SK-N-DZ (cell line): ENCODE data around the gene CALN1.

Experiments used
- DNase-seq: peaks from one replicate; pipeline ENCODE4 v3.0.0-alpha.2; 2015; ENCODE audit warnings: low spot score

CALN1 gene

DNA sequence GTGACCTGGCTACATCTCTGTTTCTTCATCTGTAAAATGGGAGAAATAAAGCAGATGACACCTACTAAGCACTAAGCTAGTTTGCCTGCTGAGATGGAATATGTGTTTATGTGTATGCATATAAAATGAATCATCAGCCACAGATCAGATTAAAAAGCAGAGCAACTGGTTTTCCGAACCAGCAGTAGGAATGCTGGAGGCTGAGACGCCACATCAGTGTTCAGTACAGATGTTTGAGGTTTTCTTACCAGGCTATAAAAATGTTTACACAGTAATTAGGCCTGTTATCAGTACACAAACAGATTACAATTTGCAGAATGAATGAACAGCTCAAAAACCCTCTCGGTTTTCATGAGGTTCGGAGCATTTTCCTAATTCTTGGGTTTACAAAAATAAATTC, 85.8 kb downstream of the CALN1 start:
- no peak for DNase-seq

DNA sequence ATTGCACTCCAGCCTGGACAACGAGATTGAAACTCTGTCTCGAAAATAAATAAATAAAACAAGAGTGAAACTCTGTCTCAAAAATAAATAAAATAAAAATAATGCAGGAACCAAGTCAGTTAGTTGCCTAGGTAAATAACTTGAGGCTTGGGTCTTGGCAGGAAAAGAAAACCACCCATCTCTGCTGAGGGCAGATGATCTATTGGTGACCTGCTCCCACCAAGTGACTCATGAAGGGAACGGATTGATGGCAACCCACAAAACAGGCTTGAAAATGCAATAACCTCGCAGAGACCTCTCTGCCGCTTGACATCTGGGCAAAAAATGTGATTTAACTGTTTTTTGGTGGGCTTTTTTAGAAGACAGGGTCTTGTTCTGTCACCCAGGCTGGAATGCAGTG, 86.6 kb downstream of the CALN1 start:
- no peak for DNase-seq

DNA sequence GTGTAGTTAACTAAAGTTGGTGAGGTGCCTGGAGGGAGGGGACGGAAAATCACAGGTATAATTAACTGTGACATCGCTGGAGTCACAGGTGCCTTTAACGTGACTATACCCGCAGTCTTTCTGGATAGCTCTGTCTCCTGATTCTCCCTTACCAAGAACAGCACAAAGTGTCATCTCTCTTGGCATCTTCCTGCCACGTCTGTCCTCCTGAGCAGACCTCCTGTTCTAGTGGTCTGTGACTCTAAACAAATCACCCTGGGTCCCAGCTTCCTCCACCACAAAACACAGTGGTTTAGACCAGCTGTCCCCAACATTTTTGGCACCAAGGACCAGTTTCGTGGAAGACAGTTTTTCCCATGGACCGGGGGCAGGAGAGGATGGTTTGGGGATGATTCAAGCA, 90.5 kb downstream of the CALN1 start:
- DNase-seq: no peak

DNA sequence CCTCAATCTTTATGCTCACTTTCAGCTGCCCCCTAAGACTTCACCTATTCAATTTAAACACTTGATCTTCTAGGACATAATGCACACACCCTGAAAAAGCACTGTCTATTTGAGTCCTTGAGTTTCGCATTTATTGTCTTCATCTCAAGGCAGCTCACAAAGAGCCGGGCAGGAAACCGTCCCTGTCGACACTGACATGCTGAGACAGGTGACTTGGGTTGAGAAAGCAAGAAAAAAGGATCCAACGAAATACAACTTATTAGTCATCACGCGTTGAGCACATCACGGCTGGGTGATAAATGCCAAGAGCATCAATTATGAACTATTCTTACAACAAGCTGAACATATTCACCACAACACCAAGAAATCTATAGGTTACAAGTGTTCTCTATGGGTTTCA, 91.1 kb downstream of the CALN1 start:
- no peak for DNase-seq

DNA sequence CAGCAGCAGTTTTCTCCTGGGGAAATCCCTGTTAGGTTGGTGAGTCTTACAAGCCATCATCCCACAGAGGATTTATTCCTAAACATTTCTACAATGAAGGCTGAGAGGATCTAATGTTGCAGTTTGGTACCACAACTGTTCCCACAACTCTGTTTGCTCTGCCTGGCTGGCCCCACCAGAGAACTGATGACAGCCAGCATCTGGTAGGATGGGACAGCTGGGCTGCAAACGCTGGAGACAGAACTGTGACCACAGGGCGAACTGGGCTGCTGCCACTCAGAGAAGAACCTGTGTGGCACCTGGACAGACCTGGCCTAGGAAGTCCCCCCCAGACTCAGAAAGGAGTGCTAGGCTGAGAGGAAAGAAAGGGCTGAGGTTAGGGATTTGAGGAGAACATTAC, 94.8 kb downstream of the CALN1 start:
- no peak for DNase-seq

DNA sequence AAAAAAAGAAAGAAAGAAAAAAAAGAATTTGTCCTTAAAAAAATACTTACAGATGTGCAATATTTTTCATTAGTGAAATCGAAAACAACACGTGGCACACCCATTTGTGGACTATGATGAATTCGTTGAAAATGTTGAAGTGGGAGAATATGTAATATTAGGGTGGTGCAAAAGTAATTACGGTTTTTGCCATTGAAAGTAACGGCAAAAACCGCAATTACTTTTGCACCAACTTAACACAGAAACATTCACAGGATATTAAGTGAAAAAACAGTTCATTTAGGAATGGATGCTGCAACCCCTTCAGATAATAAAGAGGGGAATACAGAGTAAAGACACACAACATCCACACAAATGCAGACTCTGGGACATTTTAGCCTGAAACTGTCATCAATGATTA, 96.0 kb downstream of the CALN1 start:
- DNase-seq: no peak

DNA sequence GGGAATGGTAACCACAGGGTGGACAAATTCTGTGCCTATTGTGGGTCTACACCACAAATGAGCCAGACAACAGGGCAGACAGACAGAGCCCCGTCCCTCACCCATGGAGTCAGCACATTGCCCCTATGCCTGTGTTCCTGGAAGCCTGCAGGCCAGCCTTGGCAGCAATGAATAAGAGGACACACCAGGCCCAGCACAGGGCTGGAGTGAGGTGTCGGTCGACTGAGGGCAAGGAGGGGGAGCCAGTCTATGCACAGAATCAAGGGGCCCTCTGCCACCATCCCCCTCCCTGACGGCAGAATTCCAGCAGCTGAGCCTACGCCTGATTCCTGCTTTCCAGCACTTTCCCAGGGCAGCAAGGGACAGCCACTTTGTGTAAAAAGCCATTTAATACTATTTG, 98.2 kb downstream of the CALN1 start:
- DNase-seq: no peak

DNA sequence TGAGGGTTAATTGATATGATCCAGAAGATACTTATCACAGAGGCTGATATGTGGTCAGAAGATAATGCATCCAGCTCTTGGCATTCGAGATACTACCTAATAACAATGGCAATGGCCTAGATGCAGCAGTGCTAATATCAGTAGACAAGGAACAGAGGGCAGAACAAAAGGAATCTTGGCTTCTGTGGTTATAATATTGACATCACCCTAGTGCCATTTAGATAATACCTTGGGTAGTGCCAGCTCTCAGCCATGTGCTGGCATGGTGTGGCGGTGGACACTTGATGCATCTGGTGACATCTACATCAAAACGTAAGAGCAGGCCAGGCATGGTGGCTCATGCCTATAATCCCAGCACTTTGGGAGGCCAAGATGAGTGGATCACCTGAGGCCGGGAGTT, 101.8 kb downstream of the CALN1 start:
- DNase-seq: no peak

DNA sequence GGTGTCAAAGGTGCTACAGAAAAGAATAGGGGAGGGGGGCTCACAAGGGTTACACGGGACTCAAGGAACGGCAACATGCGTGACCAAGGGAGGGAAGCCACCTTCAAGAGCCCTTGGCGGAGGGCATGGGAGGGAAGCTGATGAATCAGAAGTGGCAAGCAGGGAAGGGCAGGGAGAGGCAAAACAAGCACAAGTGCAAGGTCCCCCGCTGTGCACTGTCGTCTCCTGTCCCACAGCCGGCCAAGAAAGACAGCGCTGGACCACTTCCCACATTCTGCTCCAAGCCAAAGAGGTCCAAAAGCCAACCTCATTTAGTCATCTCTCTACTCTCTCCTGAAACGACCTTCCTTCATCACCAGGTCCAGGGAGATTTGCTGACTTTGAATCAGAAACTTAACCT, 102.7 kb downstream of the CALN1 start:
- DNase-seq: no peak

DNA sequence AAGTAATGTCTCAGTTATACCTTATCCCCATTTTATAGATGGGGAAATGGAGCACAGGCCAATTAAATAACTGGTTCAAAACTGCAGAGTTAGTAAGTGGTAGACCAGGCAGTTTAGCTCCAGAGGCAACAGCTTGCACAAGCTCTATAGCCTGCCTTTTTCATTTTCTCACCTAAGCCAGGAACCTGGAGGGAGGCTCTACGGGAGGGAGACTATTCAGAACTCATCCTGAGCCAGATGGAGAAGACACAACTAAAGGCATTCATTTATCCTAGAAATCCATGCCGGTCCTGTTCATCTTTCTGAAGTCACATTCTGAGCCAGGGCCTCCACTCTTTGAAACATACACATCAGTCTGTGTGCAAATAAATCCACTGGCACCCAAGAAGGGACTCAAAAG, 103.2 kb downstream of the CALN1 start:
- no peak for DNase-seq

DNA sequence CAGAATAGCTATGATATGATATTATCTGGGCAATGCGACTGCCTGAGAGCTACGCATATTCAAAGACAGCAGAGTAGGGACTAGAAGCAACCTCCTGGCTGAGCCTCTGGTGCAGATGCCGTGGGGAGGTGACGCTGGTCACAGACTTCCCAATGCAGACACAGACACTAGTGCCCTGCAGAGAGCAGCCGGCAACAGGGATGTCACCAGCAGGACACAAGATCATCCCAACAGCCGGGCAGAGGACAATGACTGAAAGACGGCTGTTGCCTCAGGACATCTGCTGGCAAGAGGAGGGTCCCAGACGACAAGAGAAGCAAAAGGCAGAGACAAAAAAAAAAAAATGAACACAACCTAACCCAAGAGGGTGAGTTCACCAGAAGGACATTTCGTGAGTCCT, 104.6 kb downstream of the CALN1 start:
- no peak for DNase-seq

DNA sequence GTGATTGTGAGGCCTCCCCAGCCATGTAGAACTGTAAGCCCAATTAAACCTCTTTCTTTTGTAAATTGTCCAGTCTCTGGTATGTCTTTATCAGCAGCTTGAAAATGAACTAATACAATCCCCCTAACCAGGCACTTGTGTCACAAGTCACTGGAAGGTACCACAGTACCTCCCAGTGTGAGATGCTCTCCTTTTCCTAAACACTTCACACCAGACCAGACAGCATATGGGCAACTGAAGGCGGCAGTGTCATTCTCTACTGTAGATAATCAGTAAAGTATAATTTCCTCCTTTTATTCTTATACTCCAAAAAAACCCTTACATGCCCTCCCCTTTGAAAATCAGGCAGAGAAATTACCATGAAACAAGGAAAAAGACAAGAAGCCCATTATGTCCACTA, 113.2 kb downstream of the CALN1 start:
- DNase-seq: no peak

DNA sequence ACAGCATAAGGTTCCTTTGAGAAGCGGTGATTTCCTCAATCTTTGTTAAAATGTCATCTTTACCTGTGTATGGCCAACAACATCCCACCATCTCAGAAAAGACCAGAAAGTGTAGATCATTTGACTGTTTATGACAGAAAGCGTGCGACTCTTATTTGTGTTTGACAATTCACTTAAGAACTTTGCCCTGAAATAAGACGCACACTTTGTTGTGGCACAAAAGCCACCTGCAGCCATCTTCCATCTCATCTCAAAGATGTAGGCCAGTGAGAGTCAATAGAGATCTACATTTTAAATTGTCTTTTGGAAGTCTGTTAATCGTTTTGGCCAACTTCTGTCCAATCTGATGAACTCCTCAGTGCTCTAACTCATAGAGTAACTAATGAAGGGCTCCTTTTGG, 114.0 kb downstream of the CALN1 start:
- DNase-seq: no peak

DNA sequence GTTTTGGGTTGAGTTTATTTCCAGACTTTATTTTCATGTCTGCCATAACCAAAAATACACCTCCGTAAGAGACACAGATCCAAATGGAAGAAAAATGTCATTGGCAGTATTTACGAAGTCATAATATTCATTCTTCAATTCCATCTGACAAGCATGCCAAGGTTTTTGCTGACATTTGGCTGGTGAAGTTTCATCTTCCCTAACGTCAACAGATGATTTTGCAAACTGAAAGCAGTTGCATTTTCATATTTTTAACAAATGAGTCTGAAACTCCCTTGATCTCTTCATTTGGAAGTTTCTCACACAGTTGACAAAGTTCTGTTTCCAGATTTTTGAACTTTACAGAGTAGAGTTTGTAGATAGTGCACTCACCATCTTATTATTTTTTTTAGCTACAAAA, 114.5 kb downstream of the CALN1 start:
- DNase-seq: no peak

DNA sequence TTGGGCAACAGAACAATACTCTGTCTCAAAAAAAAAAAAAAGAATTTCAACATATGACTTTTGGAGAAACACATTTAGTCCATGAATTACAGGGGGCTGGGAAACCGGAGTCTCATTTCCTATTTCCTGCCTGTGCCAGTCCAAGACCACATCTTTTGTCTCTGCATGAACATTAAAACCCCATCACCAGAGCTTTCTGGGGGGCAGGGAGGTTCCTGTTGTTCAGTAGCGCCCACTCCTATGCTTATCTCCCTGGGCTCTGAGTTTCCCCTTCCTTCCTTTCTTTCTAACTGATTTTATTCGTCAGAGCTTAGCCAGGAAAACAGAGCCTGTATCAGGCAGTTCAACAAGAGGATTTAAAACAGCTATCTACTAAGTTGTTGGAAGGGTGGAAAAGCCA, 119.3 kb downstream of the CALN1 start:
- DNase-seq: no peak

DNA sequence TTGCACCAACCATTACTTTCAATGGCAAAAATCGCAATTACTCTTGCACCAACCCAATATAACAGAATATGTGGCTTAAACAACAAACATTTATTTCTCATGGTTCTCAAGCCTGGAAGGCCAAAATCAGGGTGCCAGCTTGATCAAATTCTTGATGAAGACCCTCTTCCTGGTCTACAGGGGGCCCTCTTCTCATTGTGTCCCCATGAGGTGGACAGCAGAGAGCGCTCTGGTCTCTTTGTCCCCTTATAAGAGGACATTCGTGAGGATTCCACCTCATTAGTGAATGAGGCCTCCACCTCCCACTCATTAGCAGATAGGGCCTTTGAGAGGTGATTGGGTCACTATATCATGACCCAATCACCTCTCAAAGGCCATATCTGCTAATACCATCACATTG, 120.0 kb downstream of the CALN1 start:
- DNase-seq: no peak

DNA sequence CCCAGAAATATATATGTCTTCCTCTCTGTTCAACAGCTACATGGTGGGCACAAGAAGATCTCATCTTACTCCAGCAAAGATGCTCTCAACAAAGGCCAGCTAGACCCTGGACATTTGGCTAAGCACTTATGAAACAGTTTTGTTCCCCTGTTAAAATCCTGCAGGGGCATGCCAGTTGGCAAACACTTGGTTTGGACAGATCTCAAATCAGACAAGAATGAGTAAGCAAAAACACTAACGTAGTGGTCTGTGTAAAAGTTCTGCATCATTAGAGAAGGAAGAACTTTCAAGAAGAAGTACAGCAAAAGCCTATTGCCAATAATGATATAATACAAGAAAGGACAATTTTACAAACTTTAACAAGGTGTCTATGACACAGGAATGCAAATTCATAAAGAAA, 125.6 kb downstream of the CALN1 start:
- DNase-seq: no peak

DNA sequence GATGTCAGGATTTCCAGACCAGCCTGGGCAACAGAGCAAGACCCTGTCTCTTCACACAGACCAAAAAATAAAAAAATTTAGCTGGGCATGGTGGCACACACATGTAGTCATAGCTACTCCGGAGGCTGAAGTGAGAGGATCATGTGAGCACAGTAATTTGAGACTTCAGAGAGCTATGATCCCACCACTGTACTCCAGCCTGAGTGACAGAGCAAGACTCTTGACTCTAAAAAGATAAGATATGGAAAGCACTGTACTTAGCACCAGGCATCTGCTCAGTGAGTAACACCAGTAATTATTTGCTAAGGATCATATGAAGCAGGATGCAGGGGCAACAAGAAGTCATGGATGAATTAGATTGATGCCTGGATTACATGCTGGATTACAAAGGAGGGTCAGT, 128.8 kb downstream of the CALN1 start:
- DNase-seq: no peak

DNA sequence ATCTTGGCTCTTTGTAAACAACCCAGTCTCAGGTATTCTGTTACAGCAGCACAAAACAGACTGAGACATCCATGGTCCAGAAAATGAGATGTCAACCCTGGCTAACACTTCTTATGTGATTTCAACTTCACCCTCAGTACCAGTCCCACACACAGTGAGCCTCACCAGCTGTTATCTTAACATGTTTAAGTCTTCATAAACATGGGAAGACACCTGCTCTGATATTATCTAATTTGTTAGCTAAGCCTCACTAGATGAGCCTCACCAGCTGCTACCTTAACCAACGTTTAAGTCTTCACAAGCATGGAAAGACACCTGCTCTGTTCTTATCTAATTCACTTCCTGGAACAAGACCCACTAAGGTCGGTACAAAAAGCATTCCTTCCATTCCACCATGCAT, 130.8 kb downstream of the CALN1 start:
- DNase-seq: peak; percentile 58

DNA sequence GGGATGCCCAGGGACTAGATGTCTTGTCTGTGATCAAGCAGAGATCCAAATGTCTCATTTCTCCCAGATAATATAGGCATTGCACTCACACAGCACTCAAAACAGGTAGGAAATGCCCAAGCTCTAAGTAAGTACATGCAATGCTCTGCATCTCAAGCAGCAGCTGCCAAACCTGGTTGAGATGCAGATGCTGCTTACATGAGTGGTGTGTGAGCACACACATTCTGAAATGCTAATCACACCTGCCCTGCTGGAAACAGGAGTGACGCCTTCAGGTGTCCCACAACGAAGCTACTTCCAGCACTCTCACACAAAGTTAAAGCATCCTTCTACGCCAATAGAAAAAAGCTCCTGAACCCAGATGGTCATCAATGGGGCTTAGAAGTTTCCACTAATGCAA, 132.9 kb downstream of the CALN1 start:
- DNase-seq: no peak

DNA sequence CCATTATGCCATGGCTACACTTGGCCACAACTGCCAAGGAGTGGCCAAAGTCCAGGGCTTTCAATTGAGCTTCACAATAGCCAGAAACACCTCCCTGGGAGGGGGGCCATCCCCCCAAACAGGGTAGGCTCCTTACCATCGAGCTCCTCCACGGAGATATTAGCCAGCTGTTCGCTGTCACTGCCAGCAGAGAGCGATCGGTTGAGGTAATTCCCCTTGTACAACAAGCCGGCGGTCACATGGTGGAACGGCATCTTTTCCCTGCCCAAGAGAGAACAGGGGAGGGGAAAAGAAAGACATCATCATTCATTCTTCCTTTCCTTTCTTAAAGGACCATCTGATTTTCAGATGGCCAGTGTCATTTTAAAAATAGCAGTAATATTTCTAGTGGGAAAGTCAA, 133.6 kb downstream of the CALN1 start:
- DNase-seq: no peak

DNA sequence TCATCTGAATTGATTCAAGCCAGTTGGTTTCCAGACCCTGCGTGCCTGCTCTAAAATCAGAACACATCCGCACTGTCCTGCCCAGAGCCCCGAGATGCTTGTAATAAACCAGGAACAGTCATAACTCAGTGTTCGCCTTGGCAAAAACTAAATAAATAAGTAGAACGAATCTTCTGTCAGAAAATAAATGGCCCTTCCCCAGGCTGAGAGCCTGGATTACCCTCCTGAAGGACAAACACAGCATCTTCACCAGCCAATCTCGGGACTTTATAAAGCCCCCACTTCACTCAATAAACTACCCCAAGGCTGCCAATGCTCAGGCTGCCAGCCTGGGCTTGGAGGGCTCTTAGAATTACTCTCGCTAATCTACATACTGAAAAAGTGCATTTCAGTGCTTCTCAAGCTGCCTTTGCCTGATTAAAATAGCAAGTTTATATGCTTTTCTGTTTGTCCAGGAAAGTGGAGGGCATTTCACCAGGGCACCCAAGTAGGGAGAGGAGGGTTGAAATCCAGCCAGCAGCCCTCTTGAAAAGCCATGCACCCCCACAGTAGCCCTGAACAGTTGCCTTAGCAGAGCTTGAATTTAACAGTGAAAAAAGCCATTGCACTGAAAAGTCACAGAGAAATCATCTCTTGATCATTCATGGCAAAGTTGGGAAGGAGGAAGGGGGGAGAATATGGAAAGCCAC, 136.6 kb downstream of the CALN1 start:
- no peak for DNase-seq

DNA sequence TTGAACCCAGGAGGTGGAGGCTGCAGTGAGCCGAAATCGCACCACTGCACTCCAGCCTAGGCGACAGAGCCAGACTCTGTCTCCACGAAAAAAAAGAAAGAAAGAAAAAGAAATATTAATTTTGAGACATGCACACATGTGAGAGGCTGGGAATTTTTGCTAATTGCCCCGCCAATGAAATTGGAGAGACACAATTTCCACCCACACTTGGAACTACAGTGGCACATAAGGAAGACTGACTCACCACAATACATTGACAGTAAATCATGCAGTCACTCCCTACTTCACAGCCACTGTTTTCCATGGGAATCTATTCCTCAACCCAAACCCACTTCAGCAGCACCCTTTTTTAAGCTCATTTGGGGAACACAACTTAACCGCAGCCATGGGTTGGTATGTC, 139.7 kb downstream of the CALN1 start:
- no peak for DNase-seq

DNA sequence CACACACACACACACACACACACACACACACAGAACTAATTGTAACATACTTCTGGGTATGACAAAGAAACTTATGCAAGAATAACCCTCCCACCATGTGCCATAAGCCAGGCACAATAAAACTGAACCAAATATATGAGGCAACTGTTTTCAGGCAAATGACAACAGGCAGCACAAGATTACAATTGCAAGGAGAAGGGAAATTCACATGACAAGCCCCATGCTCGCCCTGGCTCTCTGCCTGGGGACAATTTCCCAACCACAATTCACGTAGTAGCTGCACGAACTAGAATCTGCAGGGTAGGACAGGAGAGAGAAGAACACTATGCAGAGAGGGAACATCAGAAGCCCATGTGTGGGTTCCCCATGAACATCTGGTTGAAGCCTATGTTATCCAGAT, 143.3 kb downstream of the CALN1 start:
- no peak for DNase-seq
